ENCODE results near the gene CCDC91.
"Not testable (repeated sequence)": the region's sequence is repeated elsewhere in the genome, so short reads cannot be mapped to it uniquely, and the experiment has no call there.

CCDC91 gene

GRCh38 chr12:28235015-28235414 is 44.8 kb downstream of the CCDC91 start:
- no peak for FAIRE-seq

- FAIRE-seq = peak; percentile 31
Observed at GRCh38 chr12:28235985-28236384, 45.7 kb downstream of the CCDC91 start.

- no peak for FAIRE-seq
Observed at GRCh38 chr12:28237423-28237822, 47.2 kb downstream of the CCDC91 start.

DNA sequence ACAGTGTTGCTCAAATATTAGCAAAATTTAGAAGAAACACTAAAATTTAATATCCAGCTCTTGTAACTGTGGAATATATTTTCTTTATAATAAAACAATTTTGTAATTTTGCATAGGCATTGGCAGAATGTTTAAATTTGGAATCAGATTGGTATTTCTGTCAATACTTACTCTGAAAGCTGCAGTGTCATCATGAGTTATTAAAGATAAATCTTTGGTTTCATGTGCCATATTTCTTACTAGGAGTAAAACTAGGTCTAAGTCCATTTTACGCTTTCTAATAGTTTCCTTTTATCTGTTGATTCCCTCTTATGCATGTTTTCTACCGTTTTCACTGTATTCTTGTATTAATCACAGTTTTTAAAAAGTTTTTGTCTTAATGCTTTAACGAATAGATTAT is 49.7 kb downstream of the CCDC91 start:
- FAIRE-seq = no peak

GRCh38 chr12:28240853-28241252 is 50.6 kb downstream of the CCDC91 start:
- FAIRE-seq = no peak

DNA sequence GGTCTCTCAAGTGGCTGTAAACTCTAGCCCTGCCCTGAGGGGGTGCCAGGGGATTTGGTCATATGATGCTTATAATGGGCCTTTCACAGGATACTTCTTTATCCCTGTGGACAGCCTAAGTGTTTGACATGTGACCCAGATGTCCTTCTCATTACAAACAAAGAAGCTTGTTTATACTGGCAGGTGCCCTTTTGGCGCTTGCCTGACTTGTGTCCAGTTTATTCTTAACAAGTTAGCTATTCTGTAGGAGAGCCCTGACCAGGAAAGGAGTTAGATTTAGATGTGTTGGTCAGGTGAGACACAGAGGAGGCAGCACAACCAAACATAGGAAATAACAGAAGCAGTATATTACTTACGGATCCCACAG is 51.9 kb downstream of the CCDC91 start:
- FAIRE-seq = no peak

GRCh38 chr12:28242496-28243309 is 52.4 kb downstream of the CCDC91 start:
- no peak for FAIRE-seq

- FAIRE-seq = no peak
Observed at GRCh38 chr12:28243310-28243633, 53.0 kb downstream of the CCDC91 start.

DNA sequence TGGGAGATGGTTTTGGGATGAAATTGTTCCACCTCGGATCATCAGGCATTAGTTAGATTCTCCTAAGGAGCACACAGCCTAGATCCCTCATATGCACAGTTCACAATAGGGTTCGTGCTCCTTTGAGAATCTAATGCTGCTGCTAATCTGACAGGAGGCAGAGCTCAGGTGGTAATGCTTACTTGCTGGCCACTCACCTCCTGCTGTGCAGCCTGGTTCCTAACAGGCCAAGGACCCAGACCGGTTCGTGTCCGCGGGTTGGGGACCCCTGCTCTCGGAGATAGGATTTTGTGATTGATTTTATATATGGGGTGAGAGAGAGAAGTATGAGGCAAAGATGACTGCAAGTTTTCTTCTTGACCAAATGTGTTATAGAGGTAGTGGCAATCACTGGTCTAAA is 57.5 kb downstream of the CCDC91 start:
- FAIRE-seq = no peak

- peak; percentile 57 for FAIRE-seq
Observed at GRCh38 chr12:28248555-28249145, 58.4 kb downstream of the CCDC91 start.

GRCh38 chr12:28253161-28253641 is 62.9 kb downstream of the CCDC91 start:
- FAIRE-seq = no peak

GRCh38 chr12:28257411-28257810 is 67.2 kb downstream of the CCDC91 start:
- FAIRE-seq = no peak

GRCh38 chr12:28258998-28259397 is 68.7 kb downstream of the CCDC91 start:
- no peak for FAIRE-seq

DNA sequence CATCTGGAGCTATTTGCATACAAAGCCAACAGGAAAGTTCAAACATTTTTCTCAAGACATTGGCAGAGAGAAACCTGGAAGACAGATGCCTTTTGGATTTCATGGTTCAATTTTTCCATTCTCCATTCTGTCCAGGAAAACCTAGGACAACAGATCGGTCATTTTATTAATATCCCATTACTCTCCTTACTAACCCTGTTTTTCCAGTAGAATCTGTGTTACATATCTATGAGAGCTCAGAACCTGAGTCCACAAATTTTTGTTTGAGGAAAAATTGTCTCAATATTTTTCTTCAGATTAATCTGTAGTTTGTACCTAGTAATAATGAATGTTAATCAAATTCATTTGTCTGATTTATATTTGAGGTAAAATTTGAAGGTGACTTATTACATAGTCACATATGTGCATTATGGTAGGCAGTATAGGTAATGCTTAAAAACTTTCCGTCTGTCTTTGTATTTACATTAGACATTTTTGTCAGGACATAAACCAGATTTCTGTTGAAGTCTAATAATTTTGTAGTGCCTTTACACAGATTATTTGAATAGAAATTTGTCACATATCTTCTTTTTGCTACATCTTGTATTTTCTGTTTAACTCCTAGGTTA is 75.3 kb downstream of the CCDC91 start:
- no peak for FAIRE-seq

DNA sequence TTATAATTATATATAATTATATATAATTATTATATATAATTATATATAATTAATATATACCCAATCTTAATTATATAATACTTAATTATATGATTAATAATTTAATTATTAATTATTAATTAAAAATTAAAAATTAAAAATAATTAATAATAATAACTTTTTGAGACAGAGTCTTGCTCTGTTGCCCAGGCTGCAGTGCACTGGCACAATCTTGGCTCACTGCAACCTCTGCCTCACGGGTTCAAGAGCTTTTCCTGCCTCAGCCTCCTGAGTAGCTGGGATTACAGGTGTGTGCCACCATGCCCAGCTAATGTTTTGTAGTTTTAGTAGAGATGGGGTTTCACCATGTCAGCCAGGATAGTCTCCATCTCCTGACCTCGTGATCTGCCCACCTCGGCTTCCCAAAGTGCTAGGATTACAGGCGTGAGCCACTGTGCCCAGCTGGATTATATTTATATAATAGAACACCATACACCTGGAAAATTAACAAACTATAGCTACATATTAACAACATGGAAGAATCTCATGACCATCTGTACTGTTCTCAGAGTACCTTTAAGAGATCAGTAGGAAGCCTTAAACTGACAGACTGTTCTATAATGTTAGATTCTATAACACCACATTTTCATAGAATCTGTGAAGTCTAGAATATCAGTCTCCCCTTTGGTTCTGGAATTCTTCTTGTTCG is 77.8 kb downstream of the CCDC91 start:
- not testable (repeated sequence) for FAIRE-seq

DNA sequence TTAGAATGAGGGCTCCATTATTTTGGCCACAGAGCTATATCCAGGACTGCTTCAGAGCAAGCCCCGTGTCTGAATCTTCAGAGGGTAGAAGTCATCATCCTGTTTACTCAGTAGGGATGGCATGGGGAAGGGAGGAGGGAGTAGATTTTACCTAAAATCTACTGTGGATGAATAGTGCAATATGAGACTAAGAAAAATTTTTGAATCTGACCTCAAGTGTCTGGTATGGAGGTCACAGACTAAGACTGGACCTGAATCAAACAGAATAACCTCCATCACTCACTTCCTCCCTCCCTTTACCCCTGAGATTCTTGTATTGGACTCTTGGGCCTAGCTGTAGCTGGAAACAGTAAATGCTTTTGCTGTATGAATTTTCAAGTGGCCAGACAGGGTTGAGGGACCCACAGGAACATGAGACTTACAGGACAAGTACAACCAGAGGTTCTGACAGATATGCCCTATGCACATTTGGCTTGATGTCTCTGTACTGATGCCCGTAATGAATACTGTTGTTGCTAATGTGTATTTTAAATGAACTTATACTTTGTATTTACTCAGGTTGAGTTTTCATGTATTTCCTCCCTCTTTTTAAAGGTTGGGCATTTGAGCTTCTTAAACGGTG is 78.5 kb downstream of the CCDC91 start:
- FAIRE-seq = no peak

DNA sequence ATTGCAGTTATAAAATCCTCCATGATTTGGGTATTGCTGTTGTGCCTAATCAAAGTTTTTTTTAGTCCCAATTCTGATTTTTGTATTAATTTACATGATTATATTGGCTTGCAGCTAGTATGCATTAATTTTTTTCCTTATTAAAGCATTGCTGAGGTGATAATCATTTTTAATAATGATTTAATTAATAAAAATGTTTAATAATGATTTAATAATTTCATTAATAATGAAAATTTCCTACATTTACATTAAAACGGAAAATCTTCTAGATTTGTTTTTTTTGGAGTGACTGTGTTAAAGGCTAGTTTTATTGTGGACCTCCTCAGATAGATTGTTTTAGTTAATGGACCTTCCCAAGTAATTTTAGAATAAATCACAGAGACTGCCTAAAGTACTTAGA is 79.6 kb downstream of the CCDC91 start:
- peak; percentile 37 for FAIRE-seq

DNA sequence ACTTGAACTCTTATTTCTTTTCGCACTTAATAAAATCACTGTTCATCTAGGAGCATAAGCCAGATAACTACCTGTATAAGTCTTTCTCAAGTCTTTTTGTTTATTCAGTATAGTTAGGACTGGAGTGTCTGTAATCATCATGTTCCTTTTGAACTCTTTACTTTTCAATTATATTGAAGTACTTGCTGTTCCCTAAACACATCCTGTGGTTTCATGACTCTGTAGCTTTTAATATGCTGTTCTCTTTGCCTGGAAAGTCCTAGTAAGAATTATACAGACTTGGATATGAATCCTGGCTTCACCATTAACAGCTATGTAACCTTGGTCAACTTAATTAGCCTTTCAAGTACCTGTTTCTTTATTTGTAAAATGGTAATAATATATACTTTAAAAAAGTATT is 88.2 kb downstream of the CCDC91 start:
- FAIRE-seq = no peak

DNA sequence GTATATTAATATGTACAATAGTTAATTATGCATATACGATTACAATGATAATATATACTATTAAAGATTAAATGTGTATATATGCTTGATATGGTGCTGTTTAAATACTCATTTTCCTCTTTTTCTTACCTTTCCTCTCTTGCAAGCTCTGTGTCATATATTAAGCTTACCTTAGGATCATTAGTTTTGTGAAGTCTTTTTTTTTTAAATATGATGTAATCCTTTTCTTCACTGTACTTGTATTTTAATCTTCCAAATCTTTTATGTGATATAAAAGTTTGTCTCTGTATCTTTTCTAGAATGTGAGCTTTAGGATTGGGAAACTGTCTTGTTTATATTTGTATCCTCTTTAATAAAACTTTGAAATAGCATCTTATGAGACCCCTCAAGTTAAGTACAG is 88.7 kb downstream of the CCDC91 start:
- peak; percentile 26 for FAIRE-seq

- no peak for FAIRE-seq
Observed at GRCh38 chr12:28286352-28286751, 96.1 kb downstream of the CCDC91 start.

DNA sequence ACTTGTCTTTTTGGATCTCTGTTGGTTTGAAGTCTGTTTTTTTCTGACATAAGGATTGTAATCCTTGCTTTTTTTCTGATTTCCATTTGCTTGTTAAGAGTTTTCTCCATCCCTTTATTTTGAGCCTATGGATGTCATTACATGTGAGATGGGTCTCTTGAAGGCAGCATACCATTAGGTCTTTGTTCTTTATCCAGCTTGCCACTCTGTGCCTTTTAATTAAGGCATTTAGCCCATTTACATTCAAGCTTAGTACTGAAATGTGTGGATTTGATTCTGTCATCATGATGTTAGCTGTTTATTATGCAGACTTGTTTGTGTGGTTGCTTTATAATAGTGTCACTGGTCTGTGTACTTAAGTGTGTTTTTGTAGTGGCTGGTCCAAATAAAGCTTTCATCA is 100.0 kb downstream of the CCDC91 start:
- FAIRE-seq = no peak

DNA sequence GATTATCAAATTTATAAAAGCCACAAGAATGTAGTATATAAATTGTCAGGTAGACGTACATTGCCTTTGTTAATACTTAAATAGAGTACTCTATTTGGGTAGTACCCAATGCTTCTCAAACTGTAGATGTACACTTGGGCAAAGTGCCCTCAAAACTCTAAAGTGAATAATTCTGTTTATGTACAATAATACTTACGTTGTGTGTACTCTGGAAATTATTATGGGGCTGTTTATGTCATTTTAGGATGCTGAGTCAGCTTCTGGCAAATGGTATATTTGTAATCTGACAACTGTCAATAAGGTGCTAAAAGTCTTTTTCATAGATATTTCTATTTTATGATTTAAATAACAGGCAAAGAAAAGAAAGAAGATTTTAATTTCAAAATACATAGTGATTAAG is 102.4 kb downstream of the CCDC91 start:
- no peak for FAIRE-seq

DNA sequence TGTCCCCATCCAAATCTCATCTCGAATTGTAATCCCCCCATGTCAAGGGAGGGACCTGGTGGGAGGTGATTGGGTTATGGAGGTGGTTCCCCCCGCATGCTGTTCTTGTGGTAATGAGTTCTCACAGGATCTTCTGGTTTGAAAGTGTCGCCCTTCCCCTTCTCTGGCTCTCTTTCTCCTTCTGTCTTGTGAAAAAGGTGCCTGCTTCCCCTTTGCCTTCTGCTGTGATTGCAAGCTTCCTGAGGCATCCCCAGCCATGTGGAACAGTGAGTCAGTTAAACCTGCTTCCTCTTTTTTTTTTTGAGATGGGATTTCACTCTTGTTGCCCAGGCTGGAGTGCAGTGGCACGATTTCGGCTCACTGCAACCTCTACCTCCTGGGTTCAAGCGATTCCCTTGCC is 104.0 kb downstream of the CCDC91 start:
- no peak for FAIRE-seq

Measured in endometrium (tissue), 2 donors.